Measurements from ENCODE around the gene GDI1.

The GDI1 gene

DNA sequence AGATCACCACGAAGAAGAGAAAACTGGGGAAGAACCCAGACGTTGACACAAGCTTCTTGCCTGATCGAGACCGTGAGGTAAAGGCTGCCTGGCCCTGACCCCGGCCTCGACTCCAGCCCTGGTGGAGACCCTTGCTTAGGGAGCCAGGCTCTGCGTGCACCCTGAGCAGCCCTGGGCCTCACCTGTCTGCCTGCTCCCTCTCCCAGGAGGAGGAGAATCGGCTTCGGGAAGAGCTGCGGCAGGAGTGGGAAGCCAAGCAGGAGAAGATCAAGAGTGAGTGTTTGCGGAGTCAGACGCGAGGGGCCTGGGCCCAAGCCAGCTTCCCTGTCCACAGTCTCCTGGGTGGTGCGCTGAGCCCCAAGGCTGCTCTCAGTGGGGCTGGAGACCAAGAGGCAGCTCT lies 11.5 kb downstream of the GDI1 start:
- peaks cover 5% of the 10 kb centered on the region for H3K36me3 ChIP-seq (replicated peaks)
- in situ Hi-C loops (cut with HindIII; ENCODE audit: low pct_ligation_motif_present, low sequenced_read_pairs): no loop called here
- no peak for DNase-seq

GRCh38 chrX:154449618-154450017 lies 12.7 kb downstream of the GDI1 start:
- in situ Hi-C loops (cut with HindIII; ENCODE audit: low pct_ligation_motif_present, low sequenced_read_pairs): no loop called here
- no peak overlapping the region for H3K4me3 ChIP-seq (ENCODE audit: low read depth, low read length)
- TF ChIP-seq, protein P1, sequence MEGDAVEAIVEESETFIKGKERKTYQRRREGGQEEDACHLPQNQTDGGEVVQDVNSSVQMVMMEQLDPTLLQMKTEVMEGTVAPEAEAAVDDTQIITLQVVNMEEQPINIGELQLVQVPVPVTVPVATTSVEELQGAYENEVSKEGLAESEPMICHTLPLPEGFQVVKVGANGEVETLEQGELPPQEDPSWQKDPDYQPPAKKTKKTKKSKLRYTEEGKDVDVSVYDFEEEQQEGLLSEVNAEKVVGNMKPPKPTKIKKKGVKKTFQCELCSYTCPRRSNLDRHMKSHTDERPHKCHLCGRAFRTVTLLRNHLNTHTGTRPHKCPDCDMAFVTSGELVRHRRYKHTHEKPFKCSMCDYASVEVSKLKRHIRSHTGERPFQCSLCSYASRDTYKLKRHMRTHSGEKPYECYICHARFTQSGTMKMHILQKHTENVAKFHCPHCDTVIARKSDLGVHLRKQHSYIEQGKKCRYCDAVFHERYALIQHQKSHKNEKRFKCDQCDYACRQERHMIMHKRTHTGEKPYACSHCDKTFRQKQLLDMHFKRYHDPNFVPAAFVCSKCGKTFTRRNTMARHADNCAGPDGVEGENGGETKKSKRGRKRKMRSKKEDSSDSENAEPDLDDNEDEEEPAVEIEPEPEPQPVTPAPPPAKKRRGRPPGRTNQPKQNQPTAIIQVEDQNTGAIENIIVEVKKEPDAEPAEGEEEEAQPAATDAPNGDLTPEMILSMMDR (IDR thresholded peaks at IDR 0.05; ENCODE audit: low read depth, low read length, missing control alignments): no peak

More for the DNA sequence above, 11.5 kb downstream of the GDI1 start:
- TF ChIP-seq, protein P1 (IDR thresholded peaks at IDR 0.05; ENCODE audit: low read depth, low read length, missing control alignments): no peak
- Histone ChIP-seq H3K27ac (no peak overlapping the region), H3K4me3 (ENCODE audit: low read depth, low read length) (no peak overlapping the region), H3K27me3 (replicated peaks) (no peaks in the 10 kb centered on the region)

GRCh38 chrX:154450312-154450711 lies 13.4 kb downstream of the GDI1 start:
- DNase-seq: no peak
- Histone ChIP-seq H3K4me3 (ENCODE audit: low read depth, low read length) (no peak overlapping the region), H3K27ac (no peak overlapping the region), H3K36me3 (replicated peaks) (peaks cover 5% of the 10 kb centered on the region), H3K27me3 (replicated peaks) (no peaks in the 10 kb centered on the region)
- in situ Hi-C loops (cut with HindIII; ENCODE audit: low pct_ligation_motif_present, low sequenced_read_pairs): no loop called here
- TF ChIP-seq, protein P1 (IDR thresholded peaks at IDR 0.05; ENCODE audit: low read depth, low read length, missing control alignments): no peak

More at GRCh38 chrX:154449618-154450017, 12.7 kb downstream of the GDI1 start:
- H3K27me3 ChIP-seq (replicated peaks): no peaks in the 10 kb centered on the region
- H3K36me3 ChIP-seq (replicated peaks): peaks cover 5% of the 10 kb centered on the region
- no peak overlapping the region for H3K27ac ChIP-seq
- DNase-seq: no peak

- Histone ChIP-seq H3K27ac (no peak overlapping the region), H3K27me3 (replicated peaks) (no peaks in the 10 kb centered on the region), H3K4me3 (ENCODE audit: low read depth, low read length) (no peak overlapping the region), H3K36me3 (replicated peaks) (peaks cover 5% of the 10 kb centered on the region)
- DNase-seq: no peak
- in situ Hi-C loops (cut with HindIII; ENCODE audit: low pct_ligation_motif_present, low sequenced_read_pairs): no loop called here
- TF ChIP-seq, protein P1 (IDR thresholded peaks at IDR 0.05; ENCODE audit: low read depth, low read length, missing control alignments): no peak
These were observed 15.9 kb downstream of the GDI1 start for GRCh38 chrX:154452823-154453222.

GRCh38 chrX:154457491-154458115 lies 20.6 kb downstream of the GDI1 start:
- in situ Hi-C loops (cut with HindIII; ENCODE audit: low pct_ligation_motif_present, low sequenced_read_pairs): no loop called here
- DNase-seq: no peak
- TF ChIP-seq, protein P1 (IDR thresholded peaks at IDR 0.05; ENCODE audit: low read depth, low read length, missing control alignments): no peak
- peak overlapping the region; percentile 51 for H3K4me3 ChIP-seq (ENCODE audit: low read depth, low read length)
- peaks cover 11% of the 10 kb centered on the region for H3K36me3 ChIP-seq (replicated peaks)
- peak overlapping the region; percentile 87 for H3K27ac ChIP-seq
- H3K27me3 ChIP-seq (replicated peaks): no peaks in the 10 kb centered on the region

Measured in brain microvascular endothelial cell (primary cell).